H1 (cell line): ENCODE data around the gene GMIP. TPM values are rescaled to one million over a fixed set of nuclear protein-coding genes. Genes with fewer than 3 reads are reported as not detected.

Experiments used
- SP4 ChIP-seq: IDR thresholded peaks from 2 replicates; pipeline ENCODE4 v1.6.1; 2012; ENCODE audit warnings: low read length, inconsistent platforms
- polyA plus RNA-seq, 7 experiments: library from polyadenylated mRNA; depleted of rRNA in 3 of 7; stranded (reverse) in 5 of 7; unstranded in 2 of 7; fragments of >200 nt in 5 of 7; fragments of 200-250 nt in 2 of 7; gene quantifications; 1 replicate in 5 of 7; 2 replicates in 1 of 7; 4 replicates in 1 of 7; pipeline versions ENCODE4 v1.2.1 to v1.2.3, GENCODE V29; 2011 to 2013; ENCODE audit warnings: missing spikeins in 2 of 7, mixed read lengths in 2 of 7
- total RNA-seq: library from RNA; stranded (reverse); fragmentation: NEBNext Ultra II Directional; extraction: Animal tissue kit (Norgen Biotek cat#: 25700); gene quantifications from 2 replicates; pipeline ENCODE4 v1.2.1, GENCODE V29; 2021
- TF ChIP-seq, protein P1 (sequence below): fragments of 300-600 bp; sonication (generic); IDR thresholded peaks from 2 replicates; pipeline ENCODE4 v1.7.1; 2012; ENCODE audit warnings: low read length, moderate library complexity, mild to moderate bottlenecking, inconsistent platforms; ENCODE audit not compliant: insufficient replicate concordance

The GMIP gene
- total and polyA plus RNA-seq, 2 of the 8 experiments (the other 6 are each of a cell fraction or from before 2014, with no cell fraction given) = 5.7 to 18.1 TPM

DNA sequence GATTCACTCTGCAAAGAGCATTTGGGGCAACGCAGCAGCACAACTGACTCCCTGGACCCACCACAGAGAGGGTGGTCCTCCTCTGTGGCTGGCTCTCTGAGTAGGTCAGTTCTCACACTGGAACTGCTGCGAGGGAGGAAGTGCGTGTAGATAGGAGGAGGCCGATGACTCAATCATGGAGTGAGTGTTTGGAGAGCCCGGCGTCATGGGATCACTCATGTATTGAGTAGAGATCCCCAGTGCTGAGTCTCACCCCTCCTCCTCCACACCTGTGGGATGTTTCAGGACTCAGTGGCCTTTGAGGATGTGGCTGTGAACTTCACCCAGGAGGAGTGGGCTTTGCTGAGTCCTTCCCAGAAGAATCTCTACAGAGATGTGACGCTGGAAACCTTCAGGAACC, 34.1 kb upstream of the GMIP start (continued):
- TF ChIP-seq, protein P1, sequence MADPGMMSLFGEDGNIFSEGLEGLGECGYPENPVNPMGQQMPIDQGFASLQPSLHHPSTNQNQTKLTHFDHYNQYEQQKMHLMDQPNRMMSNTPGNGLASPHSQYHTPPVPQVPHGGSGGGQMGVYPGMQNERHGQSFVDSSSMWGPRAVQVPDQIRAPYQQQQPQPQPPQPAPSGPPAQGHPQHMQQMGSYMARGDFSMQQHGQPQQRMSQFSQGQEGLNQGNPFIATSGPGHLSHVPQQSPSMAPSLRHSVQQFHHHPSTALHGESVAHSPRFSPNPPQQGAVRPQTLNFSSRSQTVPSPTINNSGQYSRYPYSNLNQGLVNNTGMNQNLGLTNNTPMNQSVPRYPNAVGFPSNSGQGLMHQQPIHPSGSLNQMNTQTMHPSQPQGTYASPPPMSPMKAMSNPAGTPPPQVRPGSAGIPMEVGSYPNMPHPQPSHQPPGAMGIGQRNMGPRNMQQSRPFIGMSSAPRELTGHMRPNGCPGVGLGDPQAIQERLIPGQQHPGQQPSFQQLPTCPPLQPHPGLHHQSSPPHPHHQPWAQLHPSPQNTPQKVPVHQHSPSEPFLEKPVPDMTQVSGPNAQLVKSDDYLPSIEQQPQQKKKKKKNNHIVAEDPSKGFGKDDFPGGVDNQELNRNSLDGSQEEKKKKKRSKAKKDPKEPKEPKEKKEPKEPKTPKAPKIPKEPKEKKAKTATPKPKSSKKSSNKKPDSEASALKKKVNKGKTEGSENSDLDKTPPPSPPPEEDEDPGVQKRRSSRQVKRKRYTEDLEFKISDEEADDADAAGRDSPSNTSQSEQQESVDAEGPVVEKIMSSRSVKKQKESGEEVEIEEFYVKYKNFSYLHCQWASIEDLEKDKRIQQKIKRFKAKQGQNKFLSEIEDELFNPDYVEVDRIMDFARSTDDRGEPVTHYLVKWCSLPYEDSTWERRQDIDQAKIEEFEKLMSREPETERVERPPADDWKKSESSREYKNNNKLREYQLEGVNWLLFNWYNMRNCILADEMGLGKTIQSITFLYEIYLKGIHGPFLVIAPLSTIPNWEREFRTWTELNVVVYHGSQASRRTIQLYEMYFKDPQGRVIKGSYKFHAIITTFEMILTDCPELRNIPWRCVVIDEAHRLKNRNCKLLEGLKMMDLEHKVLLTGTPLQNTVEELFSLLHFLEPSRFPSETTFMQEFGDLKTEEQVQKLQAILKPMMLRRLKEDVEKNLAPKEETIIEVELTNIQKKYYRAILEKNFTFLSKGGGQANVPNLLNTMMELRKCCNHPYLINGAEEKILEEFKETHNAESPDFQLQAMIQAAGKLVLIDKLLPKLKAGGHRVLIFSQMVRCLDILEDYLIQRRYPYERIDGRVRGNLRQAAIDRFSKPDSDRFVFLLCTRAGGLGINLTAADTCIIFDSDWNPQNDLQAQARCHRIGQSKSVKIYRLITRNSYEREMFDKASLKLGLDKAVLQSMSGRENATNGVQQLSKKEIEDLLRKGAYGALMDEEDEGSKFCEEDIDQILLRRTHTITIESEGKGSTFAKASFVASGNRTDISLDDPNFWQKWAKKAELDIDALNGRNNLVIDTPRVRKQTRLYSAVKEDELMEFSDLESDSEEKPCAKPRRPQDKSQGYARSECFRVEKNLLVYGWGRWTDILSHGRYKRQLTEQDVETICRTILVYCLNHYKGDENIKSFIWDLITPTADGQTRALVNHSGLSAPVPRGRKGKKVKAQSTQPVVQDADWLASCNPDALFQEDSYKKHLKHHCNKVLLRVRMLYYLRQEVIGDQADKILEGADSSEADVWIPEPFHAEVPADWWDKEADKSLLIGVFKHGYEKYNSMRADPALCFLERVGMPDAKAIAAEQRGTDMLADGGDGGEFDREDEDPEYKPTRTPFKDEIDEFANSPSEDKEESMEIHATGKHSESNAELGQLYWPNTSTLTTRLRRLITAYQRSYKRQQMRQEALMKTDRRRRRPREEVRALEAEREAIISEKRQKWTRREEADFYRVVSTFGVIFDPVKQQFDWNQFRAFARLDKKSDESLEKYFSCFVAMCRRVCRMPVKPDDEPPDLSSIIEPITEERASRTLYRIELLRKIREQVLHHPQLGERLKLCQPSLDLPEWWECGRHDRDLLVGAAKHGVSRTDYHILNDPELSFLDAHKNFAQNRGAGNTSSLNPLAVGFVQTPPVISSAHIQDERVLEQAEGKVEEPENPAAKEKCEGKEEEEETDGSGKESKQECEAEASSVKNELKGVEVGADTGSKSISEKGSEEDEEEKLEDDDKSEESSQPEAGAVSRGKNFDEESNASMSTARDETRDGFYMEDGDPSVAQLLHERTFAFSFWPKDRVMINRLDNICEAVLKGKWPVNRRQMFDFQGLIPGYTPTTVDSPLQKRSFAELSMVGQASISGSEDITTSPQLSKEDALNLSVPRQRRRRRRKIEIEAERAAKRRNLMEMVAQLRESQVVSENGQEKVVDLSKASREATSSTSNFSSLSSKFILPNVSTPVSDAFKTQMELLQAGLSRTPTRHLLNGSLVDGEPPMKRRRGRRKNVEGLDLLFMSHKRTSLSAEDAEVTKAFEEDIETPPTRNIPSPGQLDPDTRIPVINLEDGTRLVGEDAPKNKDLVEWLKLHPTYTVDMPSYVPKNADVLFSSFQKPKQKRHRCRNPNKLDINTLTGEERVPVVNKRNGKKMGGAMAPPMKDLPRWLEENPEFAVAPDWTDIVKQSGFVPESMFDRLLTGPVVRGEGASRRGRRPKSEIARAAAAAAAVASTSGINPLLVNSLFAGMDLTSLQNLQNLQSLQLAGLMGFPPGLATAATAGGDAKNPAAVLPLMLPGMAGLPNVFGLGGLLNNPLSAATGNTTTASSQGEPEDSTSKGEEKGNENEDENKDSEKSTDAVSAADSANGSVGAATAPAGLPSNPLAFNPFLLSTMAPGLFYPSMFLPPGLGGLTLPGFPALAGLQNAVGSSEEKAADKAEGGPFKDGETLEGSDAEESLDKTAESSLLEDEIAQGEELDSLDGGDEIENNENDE = no peak
- no peak for TF ChIP-seq SP4
